A673 (cell line): ENCODE data around the gene GNG12. TPM values are rescaled to one million over a fixed set of nuclear protein-coding genes. Genes with fewer than 3 reads are reported as not detected.

ENCODE experiments used
- BruUV-seq: library from RNA; stranded (reverse); fragments of 400-500 nt; replicated peaks from 2 replicates; lab custom pipeline; 2021; lab: Mats Ljungman, UMichigan
- CTCF ChIA-PET: fragments of 300-600 bp; sonication (Branson Sonifier 250); formaldehyde crosslinking; loops from one replicate; lab custom pipeline; 2022; ENCODE audit warnings: antibody characterized with exemption; lab: Charles Lee
- POLR2A ChIA-PET: fragments of 300-600 bp; sonication (Branson Sonifier 250); formaldehyde crosslinking; loops from one replicate; lab custom pipeline; 2022; ENCODE audit warnings: antibody characterized with exemption; ENCODE audit not compliant: low non-redundant PET; lab: Charles Lee
- DNase-seq: peaks from one replicate; pipeline ENCODE4 v3.0.0-alpha.2; 2015; ENCODE audit warnings: low spot score
- H3K27ac ChIP-seq: fragments of 200-600 bp; sonication (generic); 2 replicates; pipeline ENCODE4 v1.5.1; 2016; ENCODE audit warnings: mixed run types, low read depth, mild to moderate bottlenecking, mixed read lengths, antibody characterized with exemption, low read length; ENCODE audit not compliant: poor library complexity, severe bottlenecking
- H3K27me3 ChIP-seq: fragments of 200-600 bp; sonication (generic); replicated peaks from 2 replicates; pipeline ENCODE4 v1.6.1; 2017; ENCODE audit warnings: mixed run types, low read depth, mild to moderate bottlenecking, mixed read lengths, antibody characterized with exemption, low read length; ENCODE audit not compliant: insufficient read depth, poor library complexity
- H3K36me3 ChIP-seq: fragments of 200-600 bp; sonication (generic); 2 replicates; pipeline ENCODE4 v1.6.1; 2016; ENCODE audit warnings: mixed run types, mild to moderate bottlenecking, mixed read lengths, antibody characterized with exemption, low read length; ENCODE audit not compliant: insufficient read depth, poor library complexity, severe bottlenecking
- H3K4me1 ChIP-seq: fragments of 200-600 bp; sonication (generic); 2 replicates; pipeline ENCODE4 v1.6.1; 2017; ENCODE audit warnings: mixed run types, mild to moderate bottlenecking, mixed read lengths, antibody characterized with exemption, low read length; ENCODE audit not compliant: insufficient read depth, poor library complexity, severe bottlenecking
- H3K4me3 ChIP-seq: fragments of 200-600 bp; sonication (generic); 2 replicates; pipeline ENCODE4 v1.5.1; 2016; ENCODE audit warnings: low read depth, mixed run types, mild to moderate bottlenecking, mixed read lengths, low read length; ENCODE audit not compliant: poor library complexity, severe bottlenecking
- H3K9me3 ChIP-seq: fragments of 200-600 bp; sonication (generic); 2 replicates; pipeline ENCODE4 v1.6.1; 2016; ENCODE audit warnings: mixed run types, low read depth, mild to moderate bottlenecking, mixed read lengths, antibody characterized with exemption, low read length; ENCODE audit not compliant: poor library complexity, severe bottlenecking
- CTCF ChIP-seq: fragments of 300-800, 200-600 bp; sonication (generic); conservative IDR thresholded peaks from 2 replicates; pipeline ENCODE4 v1.5.1; 2017; ENCODE audit warnings: low read depth, mild to moderate bottlenecking, antibody characterized with exemption, low read length, moderate library complexity, mixed read lengths
- EZH2 ChIP-seq: fragments of 200-600 bp; sonication (generic); IDR thresholded peaks from 2 replicates; pipeline ENCODE4 v1.6.1; 2017; ENCODE audit warnings: borderline replicate concordance, low read depth, mild to moderate bottlenecking, mixed read lengths, antibody characterized with exemption, low read length; ENCODE audit not compliant: poor library complexity, severe bottlenecking
- intact Hi-C: fragments of 100-400 bp; cut with micrococcal nuclease; formaldehyde crosslinking; loops from one replicate; pipeline ENCODE4 v1.10.0; 2022; ENCODE audit not compliant: unreplicated experiment
- total RNA-seq: library from RNA; stranded (reverse); gene quantifications from 2 replicates; pipeline ENCODE4 v1.2.3, GENCODE V29; 2021

GNG12 gene
- total RNA-seq, 1 experiment from 2014 or later = 54.8 TPM

- Histone ChIP-seq H3K27ac (no peak overlapping the region), H3K27me3 (no peaks in the 10 kb centered on the region), H3K4me3 (no peak overlapping the region), H3K4me1 (peaks cover 9% of the 10 kb centered on the region), H3K36me3 (no peaks in the 10 kb centered on the region), H3K9me3 (no peaks in the 10 kb centered on the region)
- POLR2A ChIA-PET = no interaction called here
- DNase-seq = no peak
- intact Hi-C loops = no loop called here
- CTCF ChIA-PET = no interaction called here
- TF ChIP-seq EZH2 (no peak), CTCF (no peak)
- no TSS peak for BruUV-seq
These were observed 14.5 kb downstream of the GNG12 start for GRCh38 chr1:67818725-67819301.

GRCh38 chr1:67818162-67818561 lies 15.1 kb downstream of the GNG12 start:
- no peak overlapping the region for H3K27ac ChIP-seq
- no peak for DNase-seq
- H3K9me3 ChIP-seq = no peaks in the 10 kb centered on the region
- peaks cover 9% of the 10 kb centered on the region for H3K4me1 ChIP-seq
- CTCF ChIA-PET = no interaction called here
- TF ChIP-seq CTCF = no peak
- no peak for TF ChIP-seq EZH2
- no peaks in the 10 kb centered on the region for H3K27me3 ChIP-seq
- intact Hi-C loops = no loop called here
- no TSS peak for BruUV-seq
- POLR2A ChIA-PET = no interaction called here
- H3K4me3 ChIP-seq = no peak overlapping the region
- no peaks in the 10 kb centered on the region for H3K36me3 ChIP-seq

DNA sequence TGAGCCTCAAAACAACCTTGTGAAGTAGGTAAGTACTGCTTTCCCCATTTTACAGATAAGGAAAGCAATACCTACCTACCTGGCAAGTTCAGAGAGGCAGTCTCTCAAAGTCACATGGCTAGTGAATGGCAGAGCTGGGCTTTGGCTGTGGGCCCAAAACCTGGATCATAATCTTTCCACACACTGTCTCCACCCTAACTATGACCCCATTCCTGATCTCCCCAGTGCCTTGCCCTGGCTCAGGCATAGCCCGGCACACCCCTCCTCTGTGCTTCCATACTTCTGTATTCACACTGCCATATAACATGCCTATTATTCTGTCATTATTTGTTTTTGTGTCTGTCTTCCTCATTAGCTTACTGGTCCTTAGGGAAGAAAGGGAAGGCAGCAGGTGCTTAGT lies 15.9 kb downstream of the GNG12 start:
- intact Hi-C loops = no loop called here
- POLR2A ChIA-PET = no interaction called here
- CTCF ChIA-PET = no interaction called here
- Histone ChIP-seq H3K9me3 (no peaks in the 10 kb centered on the region), H3K4me3 (no peak overlapping the region), H3K36me3 (no peaks in the 10 kb centered on the region), H3K27me3 (no peaks in the 10 kb centered on the region), H3K27ac (no peak overlapping the region), H3K4me1 (peaks cover 9% of the 10 kb centered on the region)
- DNase-seq = no peak
- no TSS peak for BruUV-seq
- TF ChIP-seq EZH2 (no peak), CTCF (no peak)
